GM19452 (cell line): ENCODE measurements around the gene EVL.

Experiments
- ATAC-seq: cut with Tn5 transposase; IDR thresholded peaks from one replicate; pipeline ENCODE4 v1.9.1; 2021; ENCODE audit not compliant: unreplicated experiment

Gene EVL

GRCh38 chr14:100144645-100144995 lies 79.4 kb downstream of the EVL start:
- no peak for ATAC-seq

- ATAC-seq, result no peak
Observed at GRCh38 chr14:100144996-100145646, 79.9 kb downstream of the EVL start.

GRCh38 chr14:100145682-100146464 lies 80.7 kb downstream of the EVL start:
- ATAC-seq, result no peak

GRCh38 chr14:100146531-100147091 lies 81.4 kb downstream of the EVL start:
- ATAC-seq, result no peak

- ATAC-seq, result no peak
Observed at GRCh38 chr14:100147181-100147631, 82.0 kb downstream of the EVL start.

- ATAC-seq, result no peak
Observed at GRCh38 chr14:100147691-100148464, 82.7 kb downstream of the EVL start.

GRCh38 chr14:100148837-100149731 lies 83.9 kb downstream of the EVL start:
- no peak for ATAC-seq

GRCh38 chr14:100149851-100150611 lies 84.8 kb downstream of the EVL start:
- ATAC-seq, result no peak

- no peak for ATAC-seq
Observed at GRCh38 chr14:100150932-100151587, 85.8 kb downstream of the EVL start.

- no peak for ATAC-seq
Observed at GRCh38 chr14:100152091-100152490, 86.9 kb downstream of the EVL start.

- no peak for ATAC-seq
Observed at GRCh38 chr14:100153560-100153959, 88.3 kb downstream of the EVL start.

- no peak for ATAC-seq
Observed at GRCh38 chr14:100155049-100155621, 89.9 kb downstream of the EVL start.

- ATAC-seq, result no peak
Observed at GRCh38 chr14:100155756-100156616, 90.8 kb downstream of the EVL start.

- ATAC-seq, result no peak
Observed at GRCh38 chr14:100156776-100157175, 91.6 kb downstream of the EVL start.

- ATAC-seq, result peak; percentile 38
Observed at GRCh38 chr14:100157548-100158232, 92.5 kb downstream of the EVL start.

GRCh38 chr14:100158566-100159093 lies 93.4 kb downstream of the EVL start:
- ATAC-seq, result no peak
